H1 (cell line): ENCODE results near the gene LKAAEAR1. TPM values are rescaled to one million over a fixed set of nuclear protein-coding genes. Genes with fewer than 3 reads are reported as not detected.

Experiments
- CTCF ChIA-PET: fragments of 300-600 bp; sonication (Branson Sonifier 250); formaldehyde crosslinking; loops from one replicate; lab custom pipeline; 2021; ENCODE audit not compliant: partially characterized antibody; lab: Charles Lee
- POLR2A ChIA-PET: fragments of 300-600 bp; sonication (Branson Sonifier 250); formaldehyde crosslinking; loops from one replicate; lab custom pipeline; 2021; ENCODE audit warnings: inconsistent platforms; ENCODE audit not compliant: partially characterized antibody; lab: Charles Lee
- DNase-seq, 2 experiments: peaks; one replicate each; pipeline versions ENCODE4 v3.0.0 to v3.0.0-alpha.2; 2010 to 2022; ENCODE audit warnings: low spot score in 2 of 2, low read depth in 1 of 2, mixed read lengths in 1 of 2
- FAIRE-seq: peaks from 2 replicates; lab custom pipeline; 2011; peaks lifted over from hg19 to GRCh38; lab: Jason Lieb, UNC
- H2AFZ ChIP-seq: 2 replicates; pipeline ENCODE4 v1.8.1; 2012; ENCODE audit warnings: low read length, inconsistent platforms
- H2AK5ac ChIP-seq: 2 replicates; pipeline ENCODE4 v1.6.1; 2013; ENCODE audit warnings: low read depth, low read length
- H2BK120ac ChIP-seq: replicated peaks from 2 replicates; pipeline ENCODE3; 2013; ENCODE audit warnings: low read depth, low read length, inconsistent platforms
- H2BK12ac ChIP-seq: 2 replicates; pipeline ENCODE4 v1.6.1; 2013; ENCODE audit warnings: low read depth, low read length
- H2BK15ac ChIP-seq: 2 replicates; pipeline ENCODE4 v1.6.1; 2013; ENCODE audit warnings: low read length
- H2BK20ac ChIP-seq: 2 replicates; pipeline ENCODE4 v1.6.1; 2013; ENCODE audit warnings: low read length
- H2BK5ac ChIP-seq: 2 replicates; pipeline ENCODE4 v1.6.1; 2013; ENCODE audit warnings: low read depth, low read length
- H3K14ac ChIP-seq: 2 replicates; pipeline ENCODE4 v1.6.1; 2013; ENCODE audit warnings: inconsistent platforms; ENCODE audit not compliant: insufficient read length
- H3K18ac ChIP-seq: 2 replicates; pipeline ENCODE4 v1.6.1; 2013; ENCODE audit warnings: low read length; ENCODE audit errors: extremely low read depth
- H3K23ac ChIP-seq: 2 replicates; pipeline ENCODE4 v1.6.1; 2013; ENCODE audit warnings: inconsistent platforms; ENCODE audit not compliant: insufficient read length
- H3K23me2 ChIP-seq: 2 replicates; pipeline ENCODE4 v1.6.1; 2013; ENCODE audit warnings: low read depth, low read length
- H3K27ac ChIP-seq: 2 replicates; pipeline ENCODE4 v1.6.1; 2011; ENCODE audit warnings: low read depth, low read length, inconsistent platforms
- H3K27me3 ChIP-seq, 4 experiments: replicated peaks in 1 of 4; 1 replicate in 1 of 4; 2 replicates in 3 of 4; pipeline versions ENCODE4 v1.6.1 to v1.8.1; 2011 to 2013; ENCODE audit warnings: low read length in 3 of 4, mild to moderate bottlenecking in 3 of 4, inconsistent platforms in 2 of 4, mixed read lengths in 2 of 4, moderate library complexity in 1 of 4; ENCODE audit not compliant: control insufficient read depth in 3 of 4, insufficient read depth in 3 of 4; ENCODE audit errors: extremely low read depth in 1 of 4
- H3K36me3 ChIP-seq, 4 experiments: 2 replicates each; pipeline versions ENCODE4 v1.6.1 to v1.8.1; 2011 to 2013; ENCODE audit warnings: mild to moderate bottlenecking in 4 of 4, low read length in 3 of 4, moderate library complexity in 2 of 4, control low read depth in 1 of 4, inconsistent platforms in 1 of 4; ENCODE audit not compliant: insufficient read depth in 4 of 4, control insufficient read depth in 2 of 4
- H3K4ac ChIP-seq: replicated peaks from 2 replicates; pipeline ENCODE3; 2013; ENCODE audit warnings: low read length, low read depth, mixed read lengths, inconsistent platforms; ENCODE audit not compliant: insufficient read length
- H3K4me1 ChIP-seq, 4 experiments: replicated peaks in 1 of 4; 1 replicate in 1 of 4; 2 replicates in 3 of 4; pipeline versions ENCODE4 v1.6.1 to v1.8.1; 2011 to 2013; ENCODE audit warnings: low read length in 3 of 4, inconsistent platforms in 2 of 4, mixed read lengths in 1 of 4; ENCODE audit not compliant: insufficient read depth in 4 of 4, control insufficient read depth in 3 of 4
- H3K4me2 ChIP-seq, 2 experiments: 2 replicates each; pipeline versions ENCODE4 v1.6.1 to v1.8.1; 2011 to 2013; ENCODE audit warnings: low read depth in 2 of 2, low read length in 2 of 2, control low read depth in 1 of 2, inconsistent platforms in 1 of 2, mild to moderate bottlenecking in 1 of 2; ENCODE audit not compliant: insufficient read depth in 1 of 2
- H3K4me3 ChIP-seq, 4 experiments: fragments of 200-600, 300-600 bp in 1 of 4; sonication (generic), shearing (Covaris generic), sonication (Bioruptor Twin) in 1 of 4; 2 replicates each; pipeline versions ENCODE4 v1.5.1 to v1.8.1; 2011 to 2016; ENCODE audit warnings: low read length in 4 of 4, low read depth in 3 of 4, control low read depth in 2 of 4, inconsistent platforms in 2 of 4, mild to moderate bottlenecking in 2 of 4, mixed read lengths in 1 of 4, moderate library complexity in 1 of 4; ENCODE audit not compliant: insufficient read depth in 2 of 4; ENCODE audit errors: extremely low read depth in 1 of 4
- H3K56ac ChIP-seq: replicated peaks from 2 replicates; pipeline ENCODE3; 2013; ENCODE audit warnings: low read depth, mild to moderate bottlenecking, mixed read lengths, low read length, inconsistent platforms; ENCODE audit not compliant: insufficient read length
- H3K79me1 ChIP-seq: 2 replicates; pipeline ENCODE4 v1.6.1; 2013; ENCODE audit warnings: low read depth, low read length, control low read depth
- H3K79me2 ChIP-seq, 2 experiments: 2 replicates each; pipeline versions ENCODE4 v1.6.1 to v1.8.1; 2012 to 2013; ENCODE audit warnings: low read length in 2 of 2, mild to moderate bottlenecking in 2 of 2, inconsistent platforms in 1 of 2; ENCODE audit not compliant: insufficient read depth in 2 of 2, control insufficient read depth in 1 of 2
- H3K9ac ChIP-seq, 4 experiments: replicated peaks in 1 of 4; 1 replicate in 1 of 4; 2 replicates in 3 of 4; pipeline versions ENCODE4 v1.6.1 to v1.8.1; 2011 to 2013; ENCODE audit warnings: low read depth in 3 of 4, low read length in 3 of 4, control low read depth in 2 of 4, mild to moderate bottlenecking in 2 of 4, moderate library complexity in 2 of 4, inconsistent platforms in 1 of 4; ENCODE audit errors: extremely low read depth in 1 of 4
- H3K9me3 ChIP-seq, 2 experiments: 2 replicates each; pipeline versions ENCODE4 v1.6.1 to v1.8.1; 2012 to 2013; ENCODE audit warnings: mild to moderate bottlenecking in 2 of 2, moderate library complexity in 2 of 2, control low read depth in 1 of 2, inconsistent platforms in 1 of 2, low read depth in 1 of 2, low read length in 1 of 2, mixed read lengths in 1 of 2; ENCODE audit not compliant: insufficient read depth in 2 of 2
- H4K20me1 ChIP-seq, 2 experiments: replicated peaks in 1 of 2; 2 replicates each; pipeline versions ENCODE3 to v1.8.1; 2011 to 2013; ENCODE audit warnings: inconsistent platforms in 2 of 2, low read length in 2 of 2, mild to moderate bottlenecking in 1 of 2; ENCODE audit not compliant: insufficient read depth in 2 of 2, control insufficient read depth in 1 of 2
- H4K5ac ChIP-seq: 2 replicates; pipeline ENCODE4 v1.6.1; 2013; ENCODE audit warnings: low read length, low read depth, mixed read lengths, inconsistent platforms; ENCODE audit not compliant: insufficient read length
- H4K8ac ChIP-seq: 2 replicates; pipeline ENCODE4 v1.8.0; 2013; ENCODE audit warnings: mild to moderate bottlenecking, moderate library complexity, low read length, inconsistent platforms; ENCODE audit not compliant: insufficient read depth; ENCODE audit errors: extremely low read depth
- H4K91ac ChIP-seq: replicated peaks from 2 replicates; pipeline ENCODE3; 2013; ENCODE audit warnings: low read length, mixed read lengths, inconsistent platforms; ENCODE audit not compliant: insufficient read length
- CBX5 ChIP-seq: fragments of 300-800, 300-1000 bp; sonication (generic); IDR thresholded peaks from 2 replicates; pipeline ENCODE4 v1.7.1; 2016; ENCODE audit warnings: antibody characterized with exemption, low read length, low read depth
- HDAC6 ChIP-seq: IDR thresholded peaks from one replicate; pipeline ENCODE4 v1.7.1; 2012; ENCODE audit warnings: low read depth, mild to moderate bottlenecking, inconsistent platforms, low read length, moderate library complexity
- RBBP5 ChIP-seq: IDR thresholded peaks from 2 replicates; pipeline ENCODE4 v1.7.1; 2012; ENCODE audit warnings: low read depth, mild to moderate bottlenecking, inconsistent platforms, low read length, moderate library complexity, borderline replicate concordance
- SIX5 ChIP-seq: IDR thresholded peaks from 2 replicates; pipeline ENCODE4 v1.6.1; 2011; ENCODE audit warnings: mild to moderate bottlenecking, low read depth, low read length
- WGBS, 2 experiments: shearing (Covaris generic) in 1 of 2; methylation state at CpG; one replicate each; pipeline versions ENCODE4 v1.1.6 to v1.1.7; 2013 to 2015; ENCODE audit warnings: low lambda C conversion rate in 2 of 2, mixed read lengths in 2 of 2, inconsistent platforms in 1 of 2, low coverage in 1 of 2, missing lambda C conversion rate in 1 of 2; ENCODE audit not compliant: insufficient replicate concordance in 2 of 2, insufficient coverage in 1 of 2, insufficient read length in 1 of 2; ENCODE audit errors: extremely low coverage in 1 of 2, missing lambda C conversion rate in 1 of 2; 5-methylcytosine and 5-hydroxymethylcytosine counted together
- polyA plus RNA-seq, 7 experiments: library from polyadenylated mRNA; depleted of rRNA in 3 of 7; stranded (reverse) in 5 of 7; unstranded in 2 of 7; fragments of >200 nt in 5 of 7; fragments of 200-250 nt in 2 of 7; gene quantifications; 1 replicate in 5 of 7; 2 replicates in 1 of 7; 4 replicates in 1 of 7; pipeline versions ENCODE4 v1.2.1 to v1.2.3, GENCODE V29; 2011 to 2013; ENCODE audit warnings: missing spikeins in 2 of 7, mixed read lengths in 2 of 7
- total RNA-seq: library from RNA; stranded (reverse); fragmentation: NEBNext Ultra II Directional; extraction: Animal tissue kit (Norgen Biotek cat#: 25700); gene quantifications from 2 replicates; pipeline ENCODE4 v1.2.1, GENCODE V29; 2021

The LKAAEAR1 gene
- total and polyA plus RNA-seq, 2 of the 8 experiments (the other 6 are each of a cell fraction or from before 2014, with no cell fraction given) = 0.41 to 0.53 TPM

DNA sequence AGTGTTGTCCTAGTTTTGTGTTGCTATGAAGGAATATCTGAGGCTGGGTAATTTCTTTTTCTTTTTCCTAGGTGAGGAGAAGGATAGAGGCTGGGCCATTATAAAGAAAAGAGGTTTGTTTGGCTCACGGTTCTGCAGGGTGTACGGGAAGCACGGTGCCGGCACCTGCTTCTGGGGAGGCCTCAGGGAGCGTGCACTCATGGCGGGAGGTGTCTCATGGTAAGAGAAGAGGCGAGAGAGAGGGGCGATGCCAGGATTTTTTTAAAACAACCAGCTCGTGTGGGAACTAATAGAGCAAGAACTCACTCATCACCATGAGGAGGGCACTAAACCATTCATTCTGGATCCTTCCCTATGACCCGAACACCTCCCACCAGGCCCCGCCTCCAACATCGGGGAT, 37.4 kb upstream of the LKAAEAR1 start:
- DNase-seq (no peak), FAIRE-seq (no peak)
- no peak overlapping the region for H3K27ac ChIP-seq
- no peak overlapping the region for H3K18ac ChIP-seq
- no peak overlapping the region for H3K56ac ChIP-seq
- WGBS, 2 experiments = 95% methylated on average over 12 of the region's 12 CpGs; no CpG with 5 or more reads in 1 of the 2 experiments
- H2AFZ ChIP-seq = no peak overlapping the region
- no peaks in the 10 kb centered on the region; a peak in 2 of 7 replicates for H3K27me3 ChIP-seq
- no peaks in the 10 kb centered on the region for H3K36me3 ChIP-seq
- no peak overlapping the region for H4K8ac ChIP-seq
- H3K23ac ChIP-seq = no peak overlapping the region
- no peaks in the 10 kb centered on the region; a peak in 2 of 7 replicates for H3K4me1 ChIP-seq
- H3K23me2 ChIP-seq = no peaks in the 10 kb centered on the region
- H3K9me3 ChIP-seq = no peaks in the 10 kb centered on the region
- no peak overlapping the region for H2BK5ac ChIP-seq
- no peak overlapping the region for H3K4ac ChIP-seq
- no peak overlapping the region for H2BK120ac ChIP-seq
- H2AK5ac ChIP-seq = no peak overlapping the region
- H4K91ac ChIP-seq = no peak overlapping the region
- H3K4me3 ChIP-seq = no peak overlapping the region
- H2BK20ac ChIP-seq = no peak overlapping the region
- ChIA-PET POLR2A (no interaction called here), CTCF (interaction anchor here (1.3 to 10.1 kb wide), 9 partner anchors 13 to 141 kb away, joined by 4 to 144 read pairs (median 10); partner anchors contain the start of genes LKAAEAR1, NPBWR2, OPRL1 and PRPF6)
- H3K79me2 ChIP-seq = no peaks in the 10 kb centered on the region
- H3K4me2 ChIP-seq = no peak overlapping the region
- no peaks in the 10 kb centered on the region for H4K20me1 ChIP-seq
- no peak overlapping the region for H4K5ac ChIP-seq
- H2BK12ac ChIP-seq = no peak overlapping the region
- no peaks in the 10 kb centered on the region for H3K79me1 ChIP-seq
- TF ChIP-seq RBBP5 = no peak
- TF ChIP-seq CBX5 = no peak
- TF ChIP-seq SIX5 = no peak
- no peak for TF ChIP-seq HDAC6
- no peak overlapping the region for H2BK15ac ChIP-seq
- no peak overlapping the region for H3K14ac ChIP-seq
- no peak overlapping the region for H3K9ac ChIP-seq
